NCI-H524 treated with DMSO at 0.1 percent for 48 hours (cell line): Measurements from ENCODE around the gene CLEC7A.

Experiments used
- DNase-seq: peaks from one replicate; lab custom pipeline; 2025; lab: John Stamatoyannopoulos, UW

The CLEC7A gene

DNA sequence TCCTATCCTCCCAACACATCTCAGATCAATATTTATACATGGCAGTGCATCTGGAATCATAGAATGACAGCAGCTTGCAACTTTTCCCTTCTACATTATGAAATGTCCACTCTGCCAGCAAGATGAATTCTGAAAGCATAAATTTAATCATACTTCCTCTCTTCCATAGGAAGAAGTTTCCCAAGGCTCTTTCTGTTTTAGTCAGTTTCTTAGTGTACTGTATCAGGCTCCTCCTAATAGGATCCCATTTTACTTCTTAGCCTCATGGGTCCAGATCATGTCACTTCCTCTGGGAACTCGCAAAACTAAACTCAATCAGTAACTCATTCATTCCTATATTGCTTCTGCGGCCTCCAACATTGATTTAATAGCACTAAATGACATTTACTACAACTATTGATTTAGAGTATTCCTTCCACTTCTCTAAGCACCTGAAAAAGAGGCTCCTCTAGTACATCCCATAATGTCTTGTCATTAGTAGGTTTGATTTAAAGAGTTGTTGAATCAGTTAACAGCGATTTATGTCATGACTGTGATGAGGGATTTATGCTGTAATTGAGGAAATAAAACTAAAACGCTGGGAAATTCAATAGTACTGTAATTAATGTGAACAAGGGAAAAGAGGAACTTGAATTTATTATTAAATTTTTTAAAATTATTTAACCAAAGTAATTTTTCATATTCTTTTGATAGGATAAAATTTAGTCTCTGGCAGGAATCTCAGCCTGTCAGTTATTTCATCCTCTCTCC lies 35.2 kb downstream of the CLEC7A start:
- no peak for DNase-seq

DNA sequence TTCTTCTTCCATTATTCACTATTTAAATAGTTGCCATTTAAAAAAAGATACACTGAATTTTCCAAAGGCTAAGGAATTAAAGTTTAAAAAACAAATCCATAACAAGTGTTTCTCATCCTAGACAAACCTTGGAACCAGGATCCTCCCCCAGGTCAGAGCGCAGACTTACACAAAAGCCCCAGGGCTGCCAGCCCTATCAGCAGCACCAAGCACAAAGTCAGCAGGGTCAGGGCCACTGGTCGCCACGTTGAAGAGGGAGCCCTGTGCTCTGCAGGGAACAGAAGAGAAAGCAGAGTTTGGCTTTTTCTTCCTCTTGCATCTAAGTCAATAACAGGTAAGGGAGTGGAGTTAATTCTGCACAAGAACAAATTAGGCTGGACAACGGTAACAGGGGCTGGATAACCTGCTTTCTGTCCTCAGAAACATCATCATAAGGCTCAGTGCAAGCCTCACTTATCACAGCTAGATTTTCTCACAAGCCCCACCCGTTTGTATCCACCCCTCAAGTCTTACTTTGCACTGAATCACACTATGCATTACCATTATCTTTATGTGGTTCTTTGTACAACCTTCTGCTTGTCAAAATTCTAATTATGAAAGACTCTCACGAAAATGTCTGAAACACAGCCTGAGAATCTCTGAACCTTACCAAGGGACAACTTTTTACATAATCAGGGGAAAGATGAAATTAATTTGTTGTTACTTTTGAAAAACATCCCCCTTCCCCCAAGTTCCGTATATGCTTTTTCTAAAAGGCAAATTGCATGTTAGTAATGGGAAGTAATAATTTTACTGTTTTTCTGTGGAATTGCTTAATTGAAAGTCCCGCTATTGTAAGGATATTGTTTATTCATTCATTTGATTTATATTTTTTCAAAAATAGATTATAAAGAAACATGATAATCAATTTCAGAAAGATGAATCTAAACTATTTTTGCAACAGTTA lies 40.8 kb downstream of the CLEC7A start:
- DNase-seq = no peak

DNA sequence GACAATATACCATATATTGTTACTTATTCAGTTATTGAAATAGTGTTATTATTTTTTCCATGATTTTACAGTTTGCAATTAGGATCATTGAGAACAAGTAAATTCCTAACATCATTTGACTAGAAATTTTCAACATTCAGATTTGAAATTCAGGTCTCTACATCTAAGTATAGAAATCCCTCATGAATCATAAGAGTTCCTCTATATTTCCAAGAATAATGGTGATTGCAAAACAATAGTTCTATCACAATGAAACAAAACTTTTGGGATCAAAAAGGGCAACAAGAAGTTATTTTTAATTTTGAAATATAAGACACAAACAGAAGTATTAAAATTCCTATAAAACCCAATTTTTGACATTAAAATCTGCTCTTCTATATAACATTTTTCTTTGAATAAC lies 42.0 kb downstream of the CLEC7A start:
- DNase-seq = no peak

DNA sequence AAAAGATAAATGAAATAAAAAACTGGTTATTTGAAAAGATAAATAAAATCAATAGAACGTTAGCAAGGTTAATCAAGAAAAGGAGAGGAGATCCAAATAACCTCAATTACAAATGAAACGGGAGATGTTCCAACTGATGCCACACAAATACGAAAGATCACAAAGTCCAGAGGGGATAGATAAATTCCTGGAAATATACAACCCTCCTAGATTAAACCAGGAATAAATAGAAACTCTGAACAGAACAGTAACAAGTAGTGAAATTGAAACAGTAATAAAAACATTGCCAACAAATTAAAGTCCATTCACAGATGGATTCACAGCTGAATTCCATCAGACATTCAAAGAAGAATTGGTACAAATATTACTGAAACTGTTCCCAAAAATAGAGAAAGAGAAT lies 43.6 kb downstream of the CLEC7A start:
- DNase-seq = no peak

DNA sequence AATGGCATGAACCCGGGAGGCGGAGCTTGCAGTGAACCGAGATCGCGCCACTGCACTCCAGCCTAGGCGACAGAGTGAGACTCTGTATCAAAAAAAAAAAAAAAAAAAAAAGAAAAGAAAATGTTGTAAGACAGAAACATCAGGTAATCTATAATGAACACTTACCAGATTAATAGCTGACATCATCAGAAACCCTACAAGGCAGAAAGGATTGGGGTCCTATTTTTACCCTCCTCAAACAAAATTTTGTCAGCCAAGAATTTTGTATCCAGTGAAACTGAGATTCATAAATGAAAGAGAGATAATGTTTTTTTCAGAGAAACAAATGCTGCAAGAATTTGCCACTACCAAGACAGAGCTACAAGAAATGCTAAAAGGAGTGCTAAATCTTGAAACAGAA lies 45.3 kb downstream of the CLEC7A start:
- no peak for DNase-seq

DNA sequence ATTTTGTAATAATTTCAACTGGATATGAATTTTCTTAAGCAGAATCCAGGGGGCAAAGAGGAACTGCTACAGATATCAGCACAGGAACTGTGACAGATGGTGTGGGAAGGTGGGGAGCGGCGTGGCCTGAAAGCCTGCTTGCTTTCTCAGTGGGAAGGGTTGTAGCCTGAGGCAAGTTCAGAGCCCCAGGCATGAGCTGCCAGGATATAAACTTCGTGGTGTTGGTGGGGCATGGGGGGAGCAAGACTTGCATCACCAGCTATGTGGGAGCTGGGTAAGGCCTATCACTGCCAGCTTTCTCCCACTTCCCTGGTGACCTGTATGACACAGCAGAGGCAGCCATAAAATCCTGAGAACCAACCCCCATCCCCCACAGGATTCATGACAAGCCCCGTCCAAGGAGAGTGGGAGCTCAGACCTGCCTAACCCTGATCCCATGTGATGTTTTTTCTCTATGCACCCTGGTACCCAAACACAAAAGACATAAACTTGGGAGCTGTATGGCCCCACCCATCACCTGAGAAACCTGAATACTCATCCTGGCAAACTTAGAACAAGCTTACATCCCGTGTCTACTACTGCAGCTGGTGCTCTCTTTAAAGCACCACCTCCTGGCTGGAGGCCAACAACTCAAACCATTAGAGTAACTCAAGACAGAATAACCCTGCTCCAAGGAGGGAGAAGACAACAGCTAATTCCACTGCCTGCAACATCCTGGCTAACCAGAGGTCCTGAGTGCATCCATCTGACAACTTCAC lies 47.7 kb downstream of the CLEC7A start:
- no peak for DNase-seq

DNA sequence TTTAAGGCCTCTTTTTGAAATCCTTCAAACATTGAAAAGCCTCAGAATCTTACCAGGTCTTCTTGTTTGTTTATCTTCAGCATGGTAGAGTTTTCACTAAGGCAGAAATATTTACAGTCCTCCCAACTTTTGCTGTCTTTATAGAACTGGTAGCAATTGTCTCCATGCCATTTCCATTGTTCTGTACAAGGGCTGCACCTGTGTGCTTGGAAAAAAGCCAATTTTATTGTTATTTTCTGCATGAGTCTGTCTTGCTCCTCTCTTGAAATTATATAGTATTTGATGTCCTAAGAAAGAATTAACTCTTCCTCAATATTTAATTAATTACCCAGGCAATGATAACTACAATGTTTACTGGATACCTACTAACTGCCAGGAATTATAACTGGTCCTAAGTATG lies 54.5 kb downstream of the CLEC7A start:
- no peak for DNase-seq

DNA sequence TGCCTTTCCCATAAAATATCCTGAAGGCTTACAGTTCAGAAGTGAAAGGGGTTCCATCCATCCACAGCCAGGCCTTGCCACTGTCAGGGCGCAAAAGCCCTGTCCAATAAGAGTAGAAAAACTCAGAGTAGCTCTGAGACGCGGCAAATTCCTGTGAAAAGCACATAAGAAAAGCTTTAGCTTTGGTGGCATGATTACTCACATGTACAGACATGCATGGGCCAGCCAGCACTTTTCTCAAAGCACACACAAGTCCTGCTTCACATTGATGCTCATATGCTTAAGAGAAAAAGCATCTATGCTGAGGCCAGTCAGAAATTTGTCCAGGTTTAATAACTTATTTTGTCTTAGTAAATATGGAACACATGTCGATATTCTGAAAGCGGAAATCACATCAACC lies 56.7 kb downstream of the CLEC7A start:
- no peak for DNase-seq

DNA sequence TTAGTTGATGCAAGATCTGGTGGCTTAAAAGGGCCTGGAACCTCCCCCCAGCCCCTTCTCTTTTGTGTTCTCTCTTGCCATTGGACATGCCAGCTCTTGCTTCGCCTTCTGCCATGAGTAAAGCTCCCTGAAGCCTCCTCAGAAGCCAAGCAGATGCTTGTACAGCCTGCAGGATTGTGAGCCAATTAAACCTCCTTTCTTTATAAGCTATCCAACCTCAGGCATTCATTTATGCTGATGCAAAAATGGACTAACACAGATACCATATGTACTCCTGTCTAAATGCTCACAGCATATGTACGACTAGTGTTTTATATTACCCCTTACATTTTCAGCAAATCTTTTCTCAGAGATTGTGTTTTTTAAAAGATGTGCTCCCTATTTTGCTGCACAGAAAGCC lies 57.9 kb downstream of the CLEC7A start:
- DNase-seq = no peak

DNA sequence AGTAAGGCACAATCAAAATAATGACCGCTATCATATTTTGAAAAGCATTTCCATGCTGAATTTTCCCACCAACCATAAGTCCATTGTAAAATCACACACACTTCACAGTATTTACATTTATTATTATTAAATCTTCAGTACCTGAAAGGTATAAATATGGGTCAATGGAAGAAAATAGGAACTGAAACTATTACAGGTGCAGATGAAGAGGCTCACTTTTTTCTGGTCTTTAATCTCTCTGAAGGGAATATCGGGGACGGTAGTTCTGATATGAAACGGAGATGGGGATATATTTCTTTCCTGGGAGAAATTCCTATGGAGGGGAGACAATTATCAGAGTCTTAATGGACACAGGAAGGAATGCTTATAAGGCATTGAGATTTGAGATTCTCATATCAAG lies 59.6 kb downstream of the CLEC7A start:
- DNase-seq = no peak

DNA sequence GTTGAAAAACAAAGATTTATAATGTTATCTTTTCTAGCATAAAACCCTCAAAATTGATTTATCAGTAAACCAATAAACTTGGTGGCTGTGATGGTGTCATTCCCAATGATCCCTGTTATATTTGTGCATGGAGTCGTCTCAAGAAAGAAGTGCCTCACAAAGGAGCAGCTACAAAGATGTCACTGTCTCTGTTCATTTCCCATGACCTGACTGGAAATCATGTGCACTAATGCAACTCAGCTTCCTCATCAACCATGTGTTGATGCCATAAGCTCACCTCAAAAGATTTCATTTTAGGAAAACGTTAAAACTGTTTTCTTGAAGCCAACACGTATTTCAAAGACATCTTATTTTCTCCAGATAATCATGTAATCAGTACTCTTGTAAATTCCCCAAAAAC lies 60.0 kb downstream of the CLEC7A start:
- DNase-seq = no peak

DNA sequence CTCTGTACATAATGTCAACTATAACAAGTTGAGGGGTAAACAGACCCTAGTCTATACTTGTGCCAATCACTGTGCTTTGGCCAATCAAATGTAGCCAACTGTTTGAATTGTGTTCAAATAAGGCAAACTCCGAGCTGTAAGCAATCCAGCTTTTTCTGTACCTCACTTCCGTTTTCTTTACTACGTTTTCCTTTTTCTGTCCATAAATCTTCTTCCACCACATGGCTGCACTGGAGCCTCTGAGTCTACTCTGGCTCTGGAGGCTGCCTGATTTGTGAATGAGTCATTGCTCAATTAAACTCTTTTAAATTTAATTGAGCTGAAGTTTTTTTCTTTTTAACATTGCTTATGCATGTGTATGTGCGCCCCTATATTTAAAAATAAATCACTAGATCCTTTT lies 60.9 kb downstream of the CLEC7A start:
- DNase-seq = no peak

DNA sequence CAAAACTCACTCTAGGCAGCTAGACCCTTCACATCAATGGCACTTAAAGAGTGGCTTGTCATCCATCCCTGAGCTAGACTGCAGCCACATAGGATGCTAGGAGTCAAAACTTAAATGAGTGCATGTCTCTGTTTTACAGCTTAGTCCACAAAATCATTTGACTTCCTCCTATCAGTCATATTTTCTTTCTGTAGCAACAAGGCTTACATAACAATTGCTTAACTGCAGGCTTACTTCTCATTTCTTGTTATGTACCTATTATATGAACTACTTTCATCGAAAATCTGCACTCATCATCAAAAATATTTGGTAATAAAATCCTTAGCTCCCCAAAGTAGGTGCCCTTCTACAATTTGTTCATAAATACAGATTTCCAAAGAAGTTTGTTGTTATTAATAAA lies 61.4 kb downstream of the CLEC7A start:
- DNase-seq = no peak

DNA sequence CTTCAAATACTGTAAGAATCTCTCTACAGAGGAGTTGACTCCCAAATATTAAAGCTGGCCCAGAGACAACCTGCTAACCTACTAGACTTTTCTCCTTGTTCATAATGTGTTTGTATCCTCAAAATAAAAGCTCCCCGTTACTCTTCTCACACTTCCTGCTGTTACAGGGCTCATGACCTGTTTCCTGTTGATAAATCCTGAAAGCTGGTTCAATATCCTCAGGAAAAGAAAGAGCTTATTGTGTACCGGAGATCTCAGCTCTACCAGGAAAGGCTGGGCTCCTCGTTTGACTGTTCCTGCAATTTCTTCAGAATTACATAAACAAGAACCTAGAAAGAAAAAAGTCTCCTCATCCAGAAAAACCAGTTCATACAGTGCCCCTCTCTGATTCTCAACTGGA lies 62.1 kb downstream of the CLEC7A start:
- DNase-seq = no peak

DNA sequence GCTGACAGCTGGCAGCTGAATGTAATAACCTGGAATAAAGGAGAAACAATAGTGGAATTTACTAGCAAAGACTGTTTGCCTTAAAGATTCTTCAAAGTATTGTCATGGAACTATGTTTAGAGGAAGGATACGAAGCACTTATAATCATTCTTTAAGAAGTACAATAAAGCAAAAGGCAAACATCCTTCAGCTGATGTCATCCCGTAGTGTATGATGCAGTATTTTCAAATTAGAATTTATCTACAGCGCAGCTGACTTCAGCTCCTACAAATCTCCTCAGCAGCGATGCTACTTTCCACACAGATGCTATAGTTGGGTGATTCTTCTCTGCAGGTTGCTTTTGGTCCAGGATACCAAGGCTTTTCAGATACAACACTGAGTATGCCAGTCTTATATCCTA lies 62.7 kb downstream of the CLEC7A start:
- DNase-seq = no peak
